ENCODE measurements around the gene SV2B.

The SV2B gene

GRCh38 chr15:91268510-91268909 is 168.5 kb downstream of the SV2B start:
- no peak for DNase-seq (ENCODE audit: low spot score)

DNA sequence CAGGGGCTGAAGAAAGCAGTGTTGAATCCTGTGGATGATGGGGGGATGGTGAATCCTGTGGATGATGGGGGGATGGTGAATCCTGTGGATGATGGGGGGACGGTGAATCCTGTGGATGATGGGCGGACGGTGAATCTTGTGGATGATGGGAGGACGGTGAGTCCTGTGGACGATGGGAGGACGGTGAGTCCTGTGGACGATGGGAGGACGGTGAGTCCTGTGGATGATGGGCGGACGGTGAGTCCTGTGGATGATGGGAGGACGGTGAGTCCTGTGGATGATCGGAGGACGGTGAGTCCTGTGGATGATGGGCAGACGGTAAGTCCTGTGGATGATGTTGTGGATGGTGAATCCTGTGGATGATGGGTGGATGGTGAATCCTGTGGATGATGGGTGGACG is 170.7 kb downstream of the SV2B start:
- no peak for DNase-seq (ENCODE audit: low spot score)

DNA sequence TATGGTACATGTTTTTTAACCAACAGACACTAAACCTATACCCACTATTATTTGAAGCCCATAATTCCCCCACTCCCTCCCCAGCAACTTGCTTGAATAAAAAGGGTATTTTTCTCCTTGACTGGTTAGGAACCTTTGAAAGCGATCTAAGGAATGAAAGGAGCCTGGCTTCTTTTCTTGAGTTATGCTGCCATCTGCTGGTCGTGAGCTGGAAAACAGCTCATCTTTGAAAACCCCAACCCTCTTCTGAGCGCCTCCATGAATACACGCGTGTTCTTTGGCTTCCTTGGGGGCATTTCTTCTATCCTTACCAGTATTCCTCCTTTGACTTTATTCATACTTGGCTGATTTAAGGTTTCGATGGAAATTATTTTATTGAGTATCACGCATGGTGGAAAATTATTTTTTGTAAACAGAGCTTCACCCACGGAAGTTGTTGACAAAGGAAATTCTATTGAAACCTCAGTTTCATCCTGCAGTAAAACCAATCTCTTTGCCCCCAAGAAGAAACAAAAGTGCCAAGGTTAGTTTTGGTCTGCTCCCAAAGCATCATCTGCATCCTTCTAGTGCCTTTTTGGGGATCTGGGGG is 171.6 kb downstream of the SV2B start:
- DNase-seq (ENCODE audit: low spot score) = peak; percentile 56

- DNase-seq (ENCODE audit: low spot score) = no peak
Observed at GRCh38 chr15:91275844-91276243, 175.8 kb downstream of the SV2B start.

GRCh38 chr15:91278951-91279350 is 178.9 kb downstream of the SV2B start:
- DNase-seq (ENCODE audit: low spot score) = no peak

GRCh38 chr15:91279486-91279885 is 179.4 kb downstream of the SV2B start:
- no peak for DNase-seq (ENCODE audit: low spot score)

DNA sequence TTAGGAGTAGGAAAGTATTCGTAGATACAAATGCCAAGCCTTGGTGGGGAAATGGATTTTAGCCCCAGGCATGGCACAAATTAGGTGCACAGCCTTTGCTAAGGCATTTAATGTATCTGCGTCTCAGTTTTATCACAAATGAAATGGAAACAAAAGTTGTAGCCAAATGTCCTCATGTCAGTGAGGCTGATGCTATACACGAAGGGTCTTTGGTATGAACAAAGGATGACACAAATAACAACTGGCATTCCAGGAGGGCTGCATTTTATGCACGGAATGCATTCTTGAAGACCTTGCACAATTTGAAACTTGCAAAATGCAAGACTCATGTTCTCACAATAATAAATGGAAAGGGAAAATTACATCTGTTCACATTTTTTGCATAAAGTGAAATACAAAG is 181.9 kb downstream of the SV2B start:
- DNase-seq (ENCODE audit: low spot score) = no peak

GRCh38 chr15:91282486-91282885 is 182.4 kb downstream of the SV2B start:
- DNase-seq (ENCODE audit: low spot score) = no peak

DNA sequence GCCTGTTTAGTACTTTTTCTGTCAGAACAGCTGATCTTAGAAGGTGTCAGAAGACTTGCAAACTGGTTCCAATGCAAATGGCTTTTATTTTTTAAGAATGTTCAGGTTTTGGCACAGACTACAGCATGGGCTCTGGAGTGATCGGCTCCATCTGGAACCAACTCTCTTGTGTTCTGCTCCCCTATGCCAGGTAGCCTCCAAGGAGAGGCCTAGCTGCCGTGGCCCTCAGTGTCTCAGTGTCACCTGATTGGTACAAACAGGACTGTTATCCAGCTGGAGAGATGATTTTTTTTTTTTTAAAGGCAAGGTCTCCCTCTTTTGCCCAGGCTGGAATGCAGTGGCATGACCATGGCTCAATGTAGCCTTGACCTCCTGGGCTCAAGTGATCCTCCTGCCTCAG is 183.1 kb downstream of the SV2B start:
- no peak for DNase-seq (ENCODE audit: low spot score)

DNA sequence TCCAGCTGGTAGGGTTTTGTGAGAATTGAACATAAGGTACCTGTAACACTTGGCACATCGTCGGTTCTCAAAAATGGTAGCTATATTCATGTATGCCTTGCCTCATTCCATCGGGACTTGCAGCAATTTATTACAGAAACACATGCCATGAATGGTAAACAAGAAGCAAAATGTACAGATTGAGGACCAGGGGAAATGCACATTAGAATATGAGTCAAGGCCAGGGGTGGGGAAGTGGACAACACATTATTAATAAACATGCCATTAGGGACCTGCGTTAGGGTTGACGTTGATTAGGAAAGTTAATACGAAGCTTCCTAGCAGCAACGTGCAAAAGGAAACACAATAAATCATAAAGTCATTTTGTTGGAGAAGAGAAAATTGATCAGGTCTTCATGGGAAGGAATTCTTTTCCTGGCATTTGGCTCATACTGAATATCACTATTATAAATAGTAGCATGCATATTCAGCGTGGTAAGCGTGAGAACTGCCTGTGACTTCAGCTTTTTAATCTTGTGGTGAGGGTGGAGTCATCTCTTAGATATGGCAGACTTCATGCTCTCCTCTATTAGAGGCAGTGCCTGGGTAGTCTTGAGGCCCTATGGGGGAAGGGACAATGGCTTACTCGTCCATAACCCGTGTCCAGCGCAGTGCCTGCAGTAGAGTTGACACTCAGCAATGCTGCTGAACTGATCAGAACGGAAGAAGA is 184.9 kb downstream of the SV2B start:
- no peak for DNase-seq (ENCODE audit: low spot score)

- no peak for DNase-seq (ENCODE audit: low spot score)
Observed at GRCh38 chr15:91289324-91289723, 189.3 kb downstream of the SV2B start.

- no peak for DNase-seq (ENCODE audit: low spot score)
Observed at GRCh38 chr15:91290553-91290952, 190.5 kb downstream of the SV2B start.

GRCh38 chr15:91291673-91292072 is 191.6 kb downstream of the SV2B start:
- no peak for DNase-seq (ENCODE audit: low spot score)

DNA sequence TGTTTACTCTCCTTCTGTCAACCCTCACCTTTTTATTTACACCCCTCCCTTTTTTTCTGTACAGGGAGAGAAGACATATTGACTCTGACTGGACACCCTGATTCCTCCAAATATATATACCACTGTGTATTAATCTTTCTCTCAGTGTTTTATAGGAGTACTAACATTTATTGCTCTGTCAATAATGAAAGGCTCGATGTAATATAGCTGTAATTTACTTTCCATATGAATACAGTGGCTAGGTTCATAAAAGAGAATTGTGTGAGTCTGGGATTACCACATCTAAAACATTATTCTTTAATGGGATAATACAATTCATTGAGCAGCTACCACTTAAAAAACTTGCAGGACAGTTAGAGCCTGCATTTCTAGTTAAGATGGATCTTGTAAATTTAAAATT is 194.3 kb downstream of the SV2B start:
- DNase-seq (ENCODE audit: low spot score) = no peak

GRCh38 chr15:91294795-91295194 is 194.7 kb downstream of the SV2B start:
- DNase-seq (ENCODE audit: low spot score) = no peak

- DNase-seq (ENCODE audit: low spot score) = no peak
Observed at GRCh38 chr15:91298101-91298500, 198.0 kb downstream of the SV2B start.

- DNase-seq (ENCODE audit: low spot score) = peak; percentile 52
Observed at GRCh38 chr15:91302588-91303439, 202.8 kb downstream of the SV2B start.

DNA sequence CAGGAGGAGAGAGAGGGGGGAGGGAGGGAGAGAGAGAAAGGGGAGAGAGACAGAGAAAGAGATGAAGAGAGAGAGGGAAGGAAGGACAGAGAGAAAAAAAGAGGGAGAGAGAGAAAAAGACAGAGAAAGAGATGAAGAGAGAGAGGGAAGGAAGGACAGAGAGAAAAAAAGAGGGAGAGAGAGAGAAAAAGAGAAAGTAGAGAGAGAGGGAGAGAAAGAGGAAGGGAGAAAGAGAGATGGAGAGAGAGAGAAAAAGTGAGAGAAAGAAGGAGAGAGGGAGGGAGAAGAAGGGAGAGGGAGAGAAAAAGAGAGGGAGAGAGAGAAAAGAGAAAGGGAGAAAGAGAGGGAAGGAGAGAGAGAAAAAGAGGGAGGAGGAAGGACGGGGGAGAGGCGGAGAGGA is 204.2 kb downstream of the SV2B start:
- DNase-seq (ENCODE audit: low spot score) = no peak

GRCh38 chr15:91304786-91305185 is 204.7 kb downstream of the SV2B start:
- no peak for DNase-seq (ENCODE audit: low spot score)

- no peak for DNase-seq (ENCODE audit: low spot score)
Observed at GRCh38 chr15:91306144-91306543, 206.1 kb downstream of the SV2B start.

GRCh38 chr15:91307601-91308000 is 207.5 kb downstream of the SV2B start:
- DNase-seq (ENCODE audit: low spot score) = no peak

DNA sequence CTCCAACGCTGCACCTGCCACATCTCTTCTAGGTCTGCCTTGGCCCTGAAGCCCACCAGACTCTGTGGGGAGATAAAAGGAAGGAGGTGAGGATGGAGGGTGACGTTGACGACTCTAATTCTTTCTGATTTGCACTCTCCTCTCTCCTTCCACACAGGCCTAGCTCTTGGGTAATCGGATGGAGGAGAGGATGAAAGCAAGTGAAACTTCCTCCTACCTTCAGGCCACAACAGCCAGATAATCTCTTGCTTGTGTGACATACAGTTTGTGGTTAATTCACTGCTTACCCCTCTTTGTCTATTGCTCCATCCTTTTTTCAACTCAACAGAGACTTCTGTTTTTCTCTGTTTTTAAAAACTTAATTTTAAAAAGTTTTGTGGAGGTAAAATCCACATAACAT is 208.1 kb downstream of the SV2B start:
- DNase-seq (ENCODE audit: low spot score) = no peak

DNA sequence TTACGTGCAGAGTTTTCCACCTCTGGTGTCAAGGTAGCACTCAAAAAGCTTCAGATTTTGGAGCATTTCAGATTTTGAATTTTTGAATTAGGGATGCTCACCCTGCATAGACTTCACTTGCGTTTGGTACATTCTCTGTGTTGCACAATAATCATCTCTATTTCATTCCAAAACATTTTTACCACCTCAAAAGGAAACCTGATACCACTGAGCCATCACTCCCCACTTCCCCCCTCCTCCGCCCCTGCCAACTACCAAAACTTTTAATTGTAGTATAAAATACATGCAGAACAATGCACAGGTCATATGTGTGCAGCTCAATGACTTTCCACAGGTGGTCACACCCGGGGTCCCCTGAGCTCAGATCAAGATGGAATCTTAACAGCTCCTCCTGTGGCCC is 208.8 kb downstream of the SV2B start:
- no peak for DNase-seq (ENCODE audit: low spot score)
